ENCODE results near the gene SOHLH2. TPM values are rescaled to one million over a fixed set of nuclear protein-coding genes. Genes with fewer than 3 reads are reported as not detected.

The SOHLH2 gene
- total RNA-seq, result 0.44 to 0.58 TPM (median 0.47 TPM) in 3 replicates

GRCh38 chr13:36214163-36214921, at the start of gene SOHLH2:
Gene SOHLH2 (minus strand): TSS chr13:36214556. CDS start chr13:36214526, 30 bp downstream.
- no peak for TF ChIP-seq CTCF (IDR thresholded peaks at IDR 0.05; ENCODE audit: unreplicated experiment)
- Mint-ChIP-seq H3K9me3 (peaks cover 22% of the 10 kb centered on the region), H3K4me3 (no peak within 1 kb of the TSS), H3K27me3 (ENCODE audit: low read depth) (peaks cover 3% of the 10 kb centered on the region), H3K4me1 (peaks cover 15% of the 10 kb centered on the region), H3K36me3 (peaks cover 3% of the 10 kb centered on the region), H3K27ac (no peak within 1 kb of the TSS)
- DNase-seq (ENCODE audit: low spot score in 2 of 2, unreplicated experiment in 2 of 2), result no peak

GRCh38 chr13:36261976-36262375, 47.6 kb upstream of the SOHLH2 start:
- Mint-ChIP-seq H3K27me3 (ENCODE audit: low read depth) (peaks cover 2% of the 10 kb centered on the region), H3K4me3 (no peak overlapping the region), H3K36me3 (no peaks in the 10 kb centered on the region), H3K4me1 (no peaks in the 10 kb centered on the region), H3K9me3 (peaks cover 5% of the 10 kb centered on the region), H3K27ac (no peak overlapping the region)
- TF ChIP-seq CTCF (IDR thresholded peaks at IDR 0.05; ENCODE audit: unreplicated experiment), result no peak
- DNase-seq (ENCODE audit: low spot score in 2 of 2, unreplicated experiment in 2 of 2), result no peak

- H3K36me3 Mint-ChIP-seq, result no peaks in the 10 kb centered on the region
- no peak overlapping the region for H3K27ac Mint-ChIP-seq
- no peak for TF ChIP-seq CTCF (IDR thresholded peaks at IDR 0.05; ENCODE audit: unreplicated experiment)
- H3K4me1 Mint-ChIP-seq, result no peaks in the 10 kb centered on the region
- no peaks in the 10 kb centered on the region for H3K9me3 Mint-ChIP-seq
- peaks cover 2% of the 10 kb centered on the region for H3K27me3 Mint-ChIP-seq (ENCODE audit: low read depth)
- H3K4me3 Mint-ChIP-seq, result no peak overlapping the region
- DNase-seq (ENCODE audit: low spot score in 2 of 2, unreplicated experiment in 2 of 2), result no peak
Measured at GRCh38 chr13:36261011-36261410, 46.7 kb upstream of the SOHLH2 start.

- H3K4me1 Mint-ChIP-seq, result no peaks in the 10 kb centered on the region
- no peaks in the 10 kb centered on the region for H3K36me3 Mint-ChIP-seq
Measured at GRCh38 chr13:36259361-36260137, 45.2 kb upstream of the SOHLH2 start.

GRCh38 chr13:36258831-36259230, 44.5 kb upstream of the SOHLH2 start:
- no peak for DNase-seq (ENCODE audit: low spot score in 2 of 2, unreplicated experiment in 2 of 2)
- Mint-ChIP-seq H3K27me3 (ENCODE audit: low read depth) (peaks cover 2% of the 10 kb centered on the region), H3K9me3 (no peaks in the 10 kb centered on the region), H3K4me3 (no peak overlapping the region), H3K4me1 (no peaks in the 10 kb centered on the region), H3K36me3 (no peaks in the 10 kb centered on the region), H3K27ac (no peak overlapping the region)
- no peak for TF ChIP-seq CTCF (IDR thresholded peaks at IDR 0.05; ENCODE audit: unreplicated experiment)

More at GRCh38 chr13:36259361-36260137, 45.2 kb upstream of the SOHLH2 start:
- H3K9me3 Mint-ChIP-seq, result no peaks in the 10 kb centered on the region
- TF ChIP-seq CTCF (IDR thresholded peaks at IDR 0.05; ENCODE audit: unreplicated experiment), result no peak
- H3K27ac Mint-ChIP-seq, result no peak overlapping the region
- no peak for DNase-seq (ENCODE audit: low spot score in 2 of 2, unreplicated experiment in 2 of 2)
- H3K4me3 Mint-ChIP-seq, result no peak overlapping the region
- peaks cover 2% of the 10 kb centered on the region for H3K27me3 Mint-ChIP-seq (ENCODE audit: low read depth)

Data from mesothelial cell of epicardium (in vitro differentiated cells).